Measurements from ENCODE around the gene NMT1. TPM values are rescaled to one million over a fixed set of nuclear protein-coding genes. Genes with fewer than 3 reads are reported as not detected.
A peak's percentile ranks its signal among the peaks of the same experiment; 100 is the strongest.

The NMT1 gene
- total and polyA plus RNA-seq, 2 of the 13 experiments (the other 11 are each of a cell fraction or from before 2014, with no cell fraction given), result 75.7 to 142 TPM

- no peak for TF ChIP-seq BHLHE40 (IDR thresholded peaks at IDR 0.05; ENCODE audit: low read length)
- TF ChIP-seq HMG20B (CRISPR knock-in tag; conservative IDR thresholded peaks at IDR 0.05), result no peak
- TF ChIP-seq PBX2 (CRISPR knock-in tag; IDR thresholded peaks at IDR 0.05), result no peak
- no peak for TF ChIP-seq TCF7L2 (IDR thresholded peaks at IDR 0.05; ENCODE audit: low read depth, low read length)
- TF ChIP-seq ZNF282 (IDR thresholded peaks at IDR 0.05; ENCODE audit: partially characterized antibody), result no peak
- TF ChIP-seq JUND (CRISPR knock-in tag; IDR thresholded peaks at IDR 0.05), result no peak
- TF ChIP-seq, protein P1, sequence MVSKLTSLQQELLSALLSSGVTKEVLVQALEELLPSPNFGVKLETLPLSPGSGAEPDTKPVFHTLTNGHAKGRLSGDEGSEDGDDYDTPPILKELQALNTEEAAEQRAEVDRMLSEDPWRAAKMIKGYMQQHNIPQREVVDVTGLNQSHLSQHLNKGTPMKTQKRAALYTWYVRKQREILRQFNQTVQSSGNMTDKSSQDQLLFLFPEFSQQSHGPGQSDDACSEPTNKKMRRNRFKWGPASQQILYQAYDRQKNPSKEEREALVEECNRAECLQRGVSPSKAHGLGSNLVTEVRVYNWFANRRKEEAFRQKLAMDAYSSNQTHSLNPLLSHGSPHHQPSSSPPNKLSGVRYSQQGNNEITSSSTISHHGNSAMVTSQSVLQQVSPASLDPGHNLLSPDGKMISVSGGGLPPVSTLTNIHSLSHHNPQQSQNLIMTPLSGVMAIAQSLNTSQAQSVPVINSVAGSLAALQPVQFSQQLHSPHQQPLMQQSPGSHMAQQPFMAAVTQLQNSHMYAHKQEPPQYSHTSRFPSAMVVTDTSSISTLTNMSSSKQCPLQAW (CRISPR knock-in tag; IDR thresholded peaks at IDR 0.05), result peak; percentile 30; the same call in 1 of the 2 replicates
- peak; percentile 7; the same call in 1 of the 2 replicates for TF ChIP-seq ZNF619 (CRISPR knock-in tag; IDR thresholded peaks at IDR 0.05)
- no peak for TF ChIP-seq TAF1 (CRISPR knock-in tag; IDR thresholded peaks at IDR 0.05)
- TF ChIP-seq, protein P2, sequence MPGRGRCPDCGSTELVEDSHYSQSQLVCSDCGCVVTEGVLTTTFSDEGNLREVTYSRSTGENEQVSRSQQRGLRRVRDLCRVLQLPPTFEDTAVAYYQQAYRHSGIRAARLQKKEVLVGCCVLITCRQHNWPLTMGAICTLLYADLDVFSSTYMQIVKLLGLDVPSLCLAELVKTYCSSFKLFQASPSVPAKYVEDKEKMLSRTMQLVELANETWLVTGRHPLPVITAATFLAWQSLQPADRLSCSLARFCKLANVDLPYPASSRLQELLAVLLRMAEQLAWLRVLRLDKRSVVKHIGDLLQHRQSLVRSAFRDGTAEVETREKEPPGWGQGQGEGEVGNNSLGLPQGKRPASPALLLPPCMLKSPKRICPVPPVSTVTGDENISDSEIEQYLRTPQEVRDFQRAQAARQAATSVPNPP (CRISPR knock-in tag; IDR thresholded peaks at IDR 0.05), result no peak
- no peak for TF ChIP-seq PPARG (CRISPR knock-in tag; conservative IDR thresholded peaks at IDR 0.05)
- TF ChIP-seq PRPF4 (IDR thresholded peaks at IDR 0.05; ENCODE audit: low read depth, low read length, poor library complexity, severe bottlenecking), result no peak
- TF ChIP-seq NFE2 (CRISPR knock-in tag; IDR thresholded peaks at IDR 0.05), result no peak; the same call in 1 of the 2 replicates
- TF ChIP-seq KMT2B (CRISPR knock-in tag; IDR thresholded peaks at IDR 0.05), result no peak
- no peak for TF ChIP-seq SMAD9 (CRISPR knock-in tag; IDR thresholded peaks at IDR 0.05)
- no peak for TF ChIP-seq NFRKB (IDR thresholded peaks at IDR 0.05)
- no peak for TF ChIP-seq LCORL (IDR thresholded peaks at IDR 0.05)
- TF ChIP-seq LCORL (CRISPR knock-in tag; IDR thresholded peaks at IDR 0.05), result 0 out of 2 replicates have a peak, but pooled peaks have one; percentile 5
- no peak for TF ChIP-seq ZNF484 (CRISPR knock-in tag; IDR thresholded peaks at IDR 0.05; ENCODE audit: borderline replicate concordance, low read depth)
- TF ChIP-seq GATAD2A (CRISPR knock-in tag; IDR thresholded peaks at IDR 0.05), result no peak
- TF ChIP-seq XRCC5 (optimal IDR thresholded peaks at IDR 0.05; ENCODE audit: low read length), result peak; percentile 13
- TF ChIP-seq ZBTB49 (CRISPR knock-in tag; IDR thresholded peaks at IDR 0.05; ENCODE audit: borderline replicate concordance), result no peak
- TF ChIP-seq ZNF577 (CRISPR knock-in tag; IDR thresholded peaks at IDR 0.05; ENCODE audit: borderline replicate concordance, low read depth), result no peak
- no peak for TF ChIP-seq ZNF580 (CRISPR knock-in tag; IDR thresholded peaks at IDR 0.05; ENCODE audit: borderline replicate concordance, low read depth)
Observed at GRCh38 chr17:45128331-45128730, 67.2 kb downstream of the NMT1 start (continued).

Measured in HepG2 (cell line).